NT2/D1 (cell line): Measurements from ENCODE around the gene MPC1.

Experiments used
- YY1 ChIP-seq: IDR thresholded peaks from 2 replicates; pipeline ENCODE4 v1.6.1; 2011; ENCODE audit not compliant: insufficient read length, insufficient read depth
- ZNF274 ChIP-seq: IDR thresholded peaks from 2 replicates; pipeline ENCODE4 v1.6.1; 2011; ENCODE audit warnings: mild to moderate bottlenecking, low read depth, low read length

GRCh38 chr6:166346965-166347364, 35.8 kb downstream of the MPC1 start:
- TF ChIP-seq ZNF274 (no peak), YY1 (no peak)
